ENCODE results near the gene KATNIP.
A peak's percentile ranks its signal among the peaks of the same experiment; 100 is the strongest.

KATNIP gene

DNA sequence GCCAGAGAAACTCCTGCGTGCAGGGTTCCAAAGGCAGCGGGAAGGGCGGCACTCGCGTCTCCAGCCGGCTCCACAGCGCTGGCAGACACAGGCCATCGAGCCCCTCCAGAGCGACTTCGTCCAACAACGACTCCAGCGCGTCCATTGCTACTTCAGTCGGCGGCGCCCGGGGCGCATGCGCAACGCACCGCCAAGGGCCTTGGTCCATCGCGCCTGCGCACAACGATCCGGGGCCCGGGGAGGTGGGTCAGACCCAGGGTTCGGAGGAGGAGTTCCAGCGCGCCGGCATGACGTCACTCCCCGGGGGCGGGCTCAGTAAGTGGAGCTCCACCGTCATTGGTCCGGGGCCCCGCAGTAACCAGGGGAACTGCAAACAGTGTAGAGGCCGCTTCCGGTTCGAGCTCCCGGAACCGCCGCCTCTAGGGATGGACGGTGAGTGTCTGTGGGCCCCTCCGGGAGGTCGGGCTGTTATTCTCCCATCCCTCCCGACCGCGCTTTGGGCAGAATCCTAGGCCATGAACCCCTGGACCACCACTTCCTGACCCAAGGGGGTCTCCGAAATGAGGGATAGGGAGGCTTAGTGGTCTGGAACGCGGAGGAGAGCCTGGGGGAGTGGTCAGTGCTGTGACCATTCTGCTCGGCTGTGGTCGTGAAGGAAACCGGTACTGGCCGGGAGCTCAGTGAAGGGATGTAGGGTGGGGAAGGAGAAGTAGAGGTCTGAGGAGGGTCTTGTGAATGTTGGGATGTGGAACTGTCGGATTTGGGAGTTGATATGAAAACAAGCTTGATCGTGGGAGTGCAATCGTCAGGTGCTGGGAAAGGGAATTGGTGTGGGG is at the start of gene KATNIP, which contains the start of gene GTF3C1:
KATNIP (plus strand) TSS at position 399 of the 836 bp plus-strand sequence; CDS start at position 426, 27 bp downstream.
GTF3C1 (minus strand) TSS at position 168 of the 836 bp plus-strand sequence; CDS start at position 145, 23 bp downstream.
- DNase-seq, result peak; percentile 100

DNA sequence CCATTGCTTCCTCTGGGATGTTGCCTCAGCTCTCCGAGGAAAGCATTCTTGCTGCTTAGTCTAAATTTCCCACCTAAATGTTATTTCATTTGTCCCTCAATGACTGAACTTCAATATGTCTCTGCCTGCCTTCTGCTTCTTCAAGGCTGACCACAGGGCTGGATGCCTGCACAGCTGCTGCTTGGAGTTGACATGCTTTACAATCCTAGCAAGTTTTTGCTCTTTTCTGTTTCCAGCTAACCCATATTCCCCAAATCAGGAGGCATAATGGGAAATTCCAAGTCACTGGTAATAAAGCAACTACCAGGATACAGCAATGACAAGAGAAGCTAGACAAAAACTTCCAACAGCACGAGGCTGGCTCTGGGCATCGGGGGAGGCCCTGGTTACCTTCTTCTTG is 49.1 kb upstream of the KATNIP start:
- DNase-seq, result no peak

DNA sequence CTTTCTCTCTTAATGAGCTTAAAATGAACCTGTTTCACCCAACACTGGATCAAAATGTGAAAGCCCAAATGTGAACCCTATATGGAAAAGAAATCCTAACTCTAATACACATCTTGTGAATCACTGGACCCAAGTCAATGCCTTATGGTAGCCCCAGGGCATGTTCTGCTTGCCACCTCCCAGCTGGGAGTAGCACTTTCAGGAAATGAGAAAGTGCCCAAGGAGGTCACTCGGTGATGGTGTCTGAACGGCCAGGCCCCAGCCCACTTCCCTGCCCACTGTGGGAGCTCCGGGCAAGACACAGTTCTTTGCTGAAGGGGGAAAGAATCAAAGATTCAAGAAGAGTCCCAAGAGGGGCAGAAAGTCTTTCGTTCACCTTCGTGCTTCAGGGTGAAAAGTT is 46.3 kb upstream of the KATNIP start:
- no peak for DNase-seq

DNA sequence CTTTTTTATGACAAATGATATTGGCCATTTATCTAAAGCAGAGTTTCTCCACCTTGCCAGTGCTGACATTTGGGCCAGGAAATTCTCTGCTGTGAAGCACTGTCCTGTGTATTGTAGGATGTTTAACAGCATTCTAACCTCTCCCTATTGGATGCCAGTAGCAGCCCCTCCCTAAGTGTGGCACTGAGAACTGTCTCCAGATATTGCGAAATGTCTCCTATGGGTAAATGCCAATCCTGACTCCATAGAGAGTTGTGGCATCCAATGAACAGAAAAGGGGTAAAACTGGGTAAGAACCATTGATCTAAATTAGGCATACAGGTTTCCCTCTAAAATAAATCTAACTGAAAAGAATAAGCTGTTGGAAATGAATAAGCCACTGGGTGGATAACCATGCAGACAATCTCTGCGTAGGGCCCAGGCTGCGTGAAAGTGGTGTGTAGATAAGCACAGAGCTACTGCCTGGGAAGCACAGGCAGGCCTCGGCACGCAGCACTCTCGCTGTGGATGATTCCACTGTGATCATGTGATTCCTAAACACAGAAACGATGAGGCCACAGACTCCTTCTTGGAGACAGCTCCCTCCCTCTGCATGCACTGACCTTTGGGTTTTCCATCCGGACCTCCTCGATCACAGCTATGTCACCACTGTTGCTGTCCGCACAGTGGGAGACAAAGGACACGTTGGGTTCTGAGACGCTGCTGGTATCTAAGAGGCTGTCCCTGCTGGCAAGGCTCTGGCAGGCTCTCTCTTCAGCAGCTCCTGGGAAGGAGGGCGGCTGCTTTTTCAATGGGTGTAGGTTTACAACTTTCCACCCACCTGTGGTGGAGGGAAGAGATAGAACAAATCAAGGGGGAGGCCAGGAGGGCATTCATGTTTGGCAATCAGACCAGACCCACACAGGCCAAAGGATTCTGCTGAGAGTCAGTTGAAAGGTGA is 44.4 kb upstream of the KATNIP start:
- DNase-seq, result no peak

DNA sequence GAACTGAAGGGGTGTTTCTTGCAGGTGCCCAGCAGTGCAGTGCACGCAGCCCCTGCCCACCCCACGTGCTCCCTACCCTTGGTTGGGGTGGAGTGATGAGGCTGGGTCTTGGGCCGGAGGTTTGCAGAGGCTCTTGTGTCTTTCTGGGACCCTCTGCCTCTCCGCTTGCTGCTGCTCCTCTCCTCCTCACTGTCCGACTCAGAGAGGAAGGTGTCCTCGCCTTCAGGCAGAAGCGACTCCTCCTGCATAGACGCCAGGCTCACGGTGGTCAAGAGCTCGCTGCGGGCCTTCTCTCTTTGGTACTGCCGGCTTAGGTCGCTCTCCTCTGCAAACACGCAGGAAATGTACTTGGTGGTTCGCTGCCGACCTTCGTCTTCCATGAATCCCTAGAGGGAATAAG is 43.2 kb upstream of the KATNIP start:
- DNase-seq, result no peak

DNA sequence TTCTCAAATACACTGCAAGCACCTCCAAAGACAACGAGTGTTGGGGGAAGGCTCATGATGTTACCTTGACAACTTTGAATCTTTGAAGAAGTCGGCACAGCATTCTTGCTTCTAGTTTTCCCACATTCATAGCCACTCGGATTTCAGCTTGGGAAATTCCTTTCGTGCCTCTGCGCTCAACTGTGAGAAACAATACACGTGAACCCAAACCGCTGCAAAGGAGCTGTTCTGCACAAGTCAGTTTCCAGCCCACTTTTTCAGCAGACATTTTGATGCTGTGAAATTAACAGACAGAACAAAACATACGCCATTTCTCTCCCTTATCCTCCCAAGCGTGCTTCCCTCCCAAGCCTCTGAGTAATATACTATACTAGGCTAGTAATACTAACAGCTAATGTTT is 41.5 kb upstream of the KATNIP start:
- DNase-seq, result no peak

DNA sequence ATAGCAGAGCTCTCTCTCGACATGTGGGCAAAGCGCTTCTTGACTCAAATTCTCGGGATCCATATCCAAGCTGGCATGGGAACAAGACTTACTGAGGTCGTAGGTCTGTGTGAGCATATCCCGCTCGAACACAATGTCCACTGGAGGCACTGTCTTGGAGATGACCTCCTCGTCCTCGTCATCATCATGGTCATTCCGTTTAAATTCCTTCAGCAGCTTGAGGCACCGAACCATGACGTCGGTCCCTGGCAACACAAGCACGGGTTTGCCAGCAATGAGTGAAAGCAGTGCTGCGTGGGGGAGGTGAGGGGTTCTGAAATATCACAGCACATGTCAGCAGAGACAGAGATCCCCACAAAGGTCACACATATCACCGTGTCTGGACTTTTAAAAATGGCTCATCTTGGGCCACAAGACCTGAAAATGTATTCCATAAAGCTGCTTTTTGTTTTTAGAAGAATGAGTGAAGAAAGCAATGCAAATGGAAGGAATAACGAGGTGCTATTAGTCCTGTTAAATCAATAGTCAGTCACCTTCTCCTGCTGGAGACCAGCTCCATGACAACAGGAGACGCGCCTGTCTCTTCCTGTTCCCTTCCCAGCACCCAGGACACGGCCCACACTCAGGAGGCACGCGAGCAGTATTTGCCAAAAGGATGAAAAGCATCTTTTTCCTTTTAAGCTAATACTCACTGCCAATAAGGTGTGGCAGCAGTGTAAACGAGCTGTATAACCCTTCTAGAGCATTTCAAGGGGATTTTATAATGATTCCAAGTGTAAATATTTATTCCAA is 38.1 kb upstream of the KATNIP start:
- DNase-seq, result no peak

DNA sequence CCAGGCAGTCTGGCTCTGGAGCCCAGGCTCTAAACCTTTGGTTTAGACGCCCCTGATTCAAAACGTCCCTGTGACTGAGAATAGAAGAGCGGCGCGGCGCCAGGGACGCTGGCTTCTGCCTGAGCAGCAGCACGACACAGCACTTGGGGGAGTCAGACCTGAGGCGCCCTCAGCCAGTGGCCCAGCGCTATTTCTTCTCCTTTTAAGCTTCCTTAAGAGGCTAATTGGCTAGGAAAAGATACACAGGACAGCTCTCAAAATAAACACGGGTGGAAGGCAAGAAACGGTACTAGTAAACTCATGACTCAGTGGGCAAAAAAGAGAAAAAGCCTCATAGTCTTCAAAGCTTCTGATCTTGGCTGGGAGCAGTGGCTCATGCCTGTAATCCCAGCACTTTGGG is 35.1 kb upstream of the KATNIP start:
- DNase-seq, result no peak

DNA sequence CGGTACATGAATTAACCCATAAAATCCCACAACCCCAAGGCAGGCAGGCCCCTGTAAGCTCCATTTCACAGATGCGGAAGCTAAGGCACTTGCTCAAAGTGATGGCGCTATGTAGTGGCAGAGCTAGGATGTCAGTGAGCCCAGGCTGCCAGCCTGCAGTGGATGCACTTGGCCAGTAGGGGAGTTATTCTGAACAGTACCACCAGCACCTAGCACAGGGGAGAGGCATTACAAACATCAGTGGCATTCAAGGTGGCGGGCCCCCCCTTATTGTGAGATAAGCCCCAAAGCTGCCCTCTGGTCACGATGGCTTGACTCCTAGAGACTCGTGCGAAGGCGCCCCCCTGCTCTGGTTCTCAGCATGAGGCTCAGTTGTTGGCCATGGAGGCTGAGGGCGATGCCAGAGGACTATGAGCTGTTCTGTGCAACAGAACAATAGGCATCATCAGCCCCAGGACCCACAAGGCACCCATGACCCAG is 34.0 kb upstream of the KATNIP start:
- peak; percentile 10 for DNase-seq

DNA sequence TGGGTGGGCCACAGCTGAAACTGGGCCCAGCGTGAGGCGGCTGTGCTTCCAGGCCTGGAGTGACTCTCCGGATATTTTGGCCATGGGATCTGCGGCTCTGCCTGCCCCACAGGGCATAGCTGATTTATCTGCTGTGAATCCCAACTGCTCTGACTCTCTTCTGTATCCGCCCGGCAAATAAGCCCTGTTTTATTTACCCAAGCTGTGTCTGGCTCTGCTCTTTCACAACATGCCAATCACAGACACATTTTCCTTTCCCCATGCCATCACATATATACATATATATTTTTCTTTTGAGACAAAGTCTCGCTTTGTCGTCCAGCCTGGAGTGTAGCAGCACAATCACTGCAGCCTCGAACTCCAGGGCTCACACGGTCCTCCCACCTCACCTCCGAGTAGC is 33.6 kb upstream of the KATNIP start:
- DNase-seq, result no peak

DNA sequence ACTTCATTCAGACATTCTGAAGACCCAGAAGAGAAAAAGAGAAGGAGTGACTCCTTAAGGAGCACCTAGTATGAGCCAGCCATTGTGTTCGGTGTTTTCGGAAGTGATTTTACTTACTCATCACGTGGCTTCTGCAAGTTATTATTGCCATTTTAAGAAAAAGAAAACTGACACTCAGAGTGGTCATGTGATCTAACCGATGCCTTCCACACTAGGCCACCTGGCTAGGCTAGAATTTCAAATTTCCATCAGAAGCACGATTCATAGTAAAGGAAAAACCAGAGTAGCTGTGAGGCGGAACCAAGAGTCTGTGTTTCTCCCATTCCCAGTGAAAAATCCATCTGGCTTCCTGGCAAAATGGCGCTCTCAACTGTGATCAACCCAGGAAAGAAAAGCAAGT is 32.3 kb upstream of the KATNIP start:
- DNase-seq, result no peak

DNA sequence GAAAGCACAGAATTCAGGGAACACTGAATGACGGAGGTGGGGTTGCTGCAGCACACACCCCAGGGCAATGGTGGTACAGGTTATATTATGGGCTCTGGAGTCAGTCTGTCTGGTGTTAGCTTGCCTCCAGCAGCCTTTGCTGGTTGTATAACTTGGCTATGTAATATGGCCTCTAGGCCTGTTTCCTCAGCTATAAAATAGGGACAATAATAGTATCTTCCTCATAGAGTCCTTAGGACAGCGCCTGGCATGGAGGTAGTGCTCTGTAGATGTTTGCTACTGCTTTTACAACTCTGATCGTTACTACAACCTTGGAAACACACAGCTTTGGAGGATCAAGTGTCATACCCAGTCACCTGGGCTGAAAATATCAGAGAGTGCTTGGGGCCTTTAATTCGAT is 31.7 kb upstream of the KATNIP start:
- no peak for DNase-seq

DNA sequence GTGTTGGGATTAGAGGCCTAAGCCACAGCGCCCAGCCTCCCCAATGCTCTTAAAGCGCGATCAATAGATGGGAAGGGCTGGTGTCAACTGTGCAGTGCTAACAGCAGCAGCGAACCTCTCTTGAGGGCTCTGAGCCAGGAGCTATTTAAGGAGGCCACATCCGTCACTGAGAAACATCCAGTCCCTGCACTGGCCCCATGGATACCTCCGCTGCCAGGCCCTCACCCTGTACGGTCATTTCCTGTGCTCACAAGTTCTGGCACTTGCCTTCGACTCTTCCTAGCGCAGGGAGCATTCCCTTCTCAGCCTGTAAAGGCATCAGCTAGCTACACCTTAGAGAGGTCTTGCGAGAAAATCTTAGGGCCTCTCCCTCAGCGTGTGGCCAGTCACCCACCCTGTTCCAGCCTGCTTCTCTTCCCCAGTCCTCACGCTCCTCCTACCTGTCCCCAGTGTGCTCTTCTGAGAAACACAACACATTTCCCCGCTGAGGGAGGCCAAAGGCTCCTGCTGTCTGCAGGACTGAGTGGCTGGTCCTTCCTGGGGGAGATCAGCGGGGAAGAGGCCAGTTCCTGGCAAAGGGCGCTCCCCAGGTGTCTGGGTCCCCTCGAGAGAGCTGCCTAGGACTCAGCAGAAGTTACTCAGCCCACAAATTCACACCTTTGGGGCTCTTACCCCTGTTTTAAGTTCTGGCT is 28.8 kb upstream of the KATNIP start:
- no peak for DNase-seq

DNA sequence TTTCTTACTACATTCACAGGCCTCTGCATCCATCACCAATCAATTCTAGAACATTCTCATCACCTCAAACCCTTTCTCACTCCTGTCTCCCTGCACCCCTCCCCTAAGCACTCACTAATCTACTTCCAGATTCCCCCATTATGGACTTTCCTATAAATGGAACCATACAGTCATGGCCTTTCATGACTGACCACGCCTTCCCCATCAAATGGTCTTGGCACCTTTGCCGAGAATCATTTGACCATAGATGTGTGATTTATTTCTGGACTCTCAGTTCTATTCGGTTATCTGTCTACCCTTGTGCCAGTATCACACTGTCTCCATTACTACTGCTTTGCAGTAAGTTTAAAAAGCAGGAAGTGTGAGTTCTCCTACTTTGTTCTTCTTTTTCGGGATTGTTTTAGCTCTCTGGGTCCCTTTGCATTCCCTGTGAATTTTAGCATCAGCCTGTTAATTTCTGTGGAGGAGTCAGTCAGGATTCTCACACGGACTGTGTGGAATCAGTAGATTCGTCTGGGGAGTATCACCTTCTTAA is 27.7 kb upstream of the KATNIP start:
- no peak for DNase-seq

DNA sequence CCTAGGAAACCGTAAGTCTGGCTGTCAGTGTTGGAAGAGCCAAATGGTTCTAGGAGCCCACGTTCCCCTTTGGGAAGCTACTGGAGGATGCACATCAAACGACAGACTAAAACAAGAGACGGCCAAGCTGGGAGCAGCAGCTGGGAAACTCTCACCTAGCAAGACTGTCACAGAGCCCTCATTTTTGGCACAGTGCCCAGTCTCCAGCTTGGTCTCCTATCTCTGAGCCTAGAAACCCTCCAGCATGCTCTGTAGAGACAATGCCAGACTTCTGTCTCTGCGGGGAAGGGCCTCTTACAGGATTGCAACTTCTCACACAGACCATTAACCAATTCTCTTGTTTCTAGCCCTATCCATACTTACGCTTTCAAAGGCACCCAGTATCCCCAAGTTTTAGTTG is 23.8 kb upstream of the KATNIP start:
- no peak for DNase-seq

DNA sequence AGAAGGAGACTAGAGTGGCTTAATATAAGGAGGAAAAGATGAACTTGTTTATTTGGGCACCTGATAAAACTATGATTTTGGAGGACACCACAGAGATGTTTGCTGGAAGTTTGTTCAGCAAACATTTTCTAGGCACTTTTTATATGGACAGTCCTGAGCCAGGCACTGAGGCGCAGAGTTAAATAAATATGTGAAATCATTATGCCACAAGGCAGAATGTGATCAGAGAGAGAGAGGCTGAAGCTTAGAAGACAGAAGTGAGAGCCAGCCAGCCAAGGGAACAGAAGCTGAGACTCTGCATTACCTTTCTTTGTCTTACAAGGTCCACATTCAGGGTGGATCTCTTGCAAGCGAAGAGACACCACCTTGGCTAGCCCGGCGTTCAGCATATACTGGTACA is 21.6 kb upstream of the KATNIP start:
- no peak for DNase-seq

DNA sequence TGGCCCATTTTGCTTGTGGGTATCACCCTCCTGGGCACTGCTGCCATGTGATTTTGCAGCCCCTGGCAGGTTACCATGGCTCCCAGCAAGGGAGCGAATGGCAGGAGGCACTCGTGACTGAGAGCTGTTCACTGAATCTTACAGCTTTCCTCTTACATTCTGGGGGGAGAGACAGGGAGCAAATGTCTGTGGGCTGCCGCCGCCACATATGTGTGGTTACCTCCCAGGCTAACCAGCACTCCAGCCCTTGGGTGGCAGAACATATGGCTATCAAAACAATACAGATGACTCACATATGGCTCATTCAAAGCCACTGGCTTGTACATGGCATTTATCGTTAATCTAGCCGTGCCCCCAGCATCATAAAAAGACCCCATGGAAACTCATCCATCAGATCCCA is 20.0 kb upstream of the KATNIP start:
- DNase-seq, result no peak

DNA sequence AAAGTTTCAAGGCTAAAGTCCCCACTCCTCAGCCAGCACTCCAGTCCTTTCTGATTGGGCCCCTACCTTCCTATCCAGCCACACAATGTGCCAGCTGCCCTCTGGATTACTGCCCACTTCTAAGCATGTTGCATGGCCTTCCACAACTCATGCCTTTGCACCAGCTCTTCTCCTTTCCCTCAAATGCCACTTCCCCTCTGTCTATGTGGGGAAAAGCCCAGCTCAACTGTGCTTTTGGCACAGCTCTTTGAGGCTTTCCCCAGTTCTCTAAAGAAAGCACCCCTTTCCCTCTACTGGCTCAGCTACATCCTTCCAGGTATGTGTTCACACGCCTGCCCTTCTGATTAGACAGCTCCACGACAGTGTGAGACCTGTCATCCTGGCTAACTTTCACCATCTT is 18.8 kb upstream of the KATNIP start:
- DNase-seq, result no peak

DNA sequence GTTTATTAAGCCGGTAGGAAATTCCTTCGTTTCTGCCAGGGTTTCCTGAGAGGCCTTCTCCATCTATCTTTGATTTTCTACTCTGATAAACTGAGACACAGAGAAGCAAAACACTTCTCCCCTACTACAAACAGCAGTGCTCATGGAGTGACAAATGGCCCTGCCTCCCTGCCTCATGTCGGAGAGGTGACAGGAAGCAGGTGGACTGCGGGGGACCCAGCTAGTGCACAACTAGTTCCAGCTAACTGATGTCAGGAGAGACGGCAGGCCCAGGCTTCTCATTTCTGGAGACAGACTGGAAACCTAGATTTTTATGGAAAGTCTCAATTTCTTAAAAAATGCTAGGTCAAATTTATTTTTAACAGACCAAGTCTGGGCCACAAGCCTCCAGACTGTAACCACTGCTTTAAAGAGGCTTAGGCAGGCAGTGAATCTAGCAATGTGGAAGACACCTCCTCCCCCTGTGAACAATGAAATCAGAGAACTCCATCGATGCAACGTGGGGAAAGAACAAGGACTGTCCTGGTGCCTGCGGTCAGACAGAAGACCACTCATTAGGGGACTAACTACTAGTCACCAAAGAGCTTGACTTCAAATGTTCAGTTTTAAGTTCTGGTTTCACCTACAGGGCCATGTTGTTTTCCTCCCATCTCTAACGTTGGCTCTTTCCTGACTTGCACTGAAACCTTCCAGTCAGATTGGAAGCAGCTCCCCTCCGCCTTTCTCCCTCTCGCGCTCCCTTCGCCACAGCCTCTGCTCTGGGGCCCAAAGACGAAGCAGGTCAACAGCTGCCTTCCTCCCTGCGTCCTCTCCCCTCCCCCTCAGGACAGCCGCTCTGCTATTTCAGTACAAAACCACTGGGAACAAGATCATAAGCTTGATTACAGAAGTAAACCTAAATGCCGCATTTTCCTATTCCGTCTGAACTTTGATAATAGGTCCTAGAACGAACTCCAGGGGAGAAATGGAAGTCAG is 17.8 kb upstream of the KATNIP start:
- no peak for DNase-seq

DNA sequence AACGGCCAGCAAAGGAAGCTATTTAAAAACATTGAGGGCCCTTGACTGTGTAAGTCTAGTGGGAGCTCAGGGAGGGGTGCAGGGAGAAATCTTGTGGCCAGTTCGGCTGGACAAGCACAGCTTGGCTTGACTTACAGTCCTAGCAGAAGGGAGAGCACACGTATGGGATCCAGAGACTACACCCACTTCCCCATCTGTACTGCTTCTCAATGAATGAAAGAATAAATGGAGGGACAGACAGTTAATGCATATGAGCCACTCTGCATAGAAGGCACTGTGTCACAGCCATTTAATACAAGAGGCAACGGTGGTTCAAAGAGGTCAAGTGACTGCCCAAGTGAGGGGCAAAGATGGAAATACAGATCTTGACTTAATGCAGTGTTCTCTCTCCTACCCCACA is 15.7 kb upstream of the KATNIP start:
- DNase-seq, result no peak

DNA sequence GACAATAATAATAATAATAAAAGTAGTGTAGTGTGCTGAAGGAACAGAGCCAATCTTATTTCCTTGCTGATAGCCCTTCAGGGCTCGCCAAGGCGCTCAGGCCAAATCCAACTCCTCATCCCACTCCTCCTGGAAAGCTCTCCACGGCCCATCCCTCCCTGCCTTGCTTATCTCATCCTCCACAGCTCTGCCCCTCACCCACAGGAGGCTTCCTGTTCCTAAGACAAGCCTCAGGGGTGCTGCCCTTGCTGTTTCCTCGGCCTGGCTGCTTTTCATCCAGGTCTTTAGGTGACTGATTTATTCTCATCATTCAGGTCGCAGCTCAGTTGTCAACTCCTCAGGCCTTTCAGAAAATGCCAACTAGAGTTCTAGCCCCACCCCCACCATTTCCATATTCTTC is 11.4 kb upstream of the KATNIP start:
- DNase-seq, result no peak

Measured in activated gamma-delta T cell treated with Interleukin-2 at 50 U/mL for 16 hours (primary cell).